Brain microvascular endothelial cell (primary cell): ENCODE measurements around the gene ANK3.

Experiments used
- DNase-seq: peaks from one replicate; pipeline ENCODE4 v3.0.0-alpha.2; 2020
- H3K27ac ChIP-seq: fragments of 250-450 bp; sonication (Bioruptor Pico); 2 replicates; pipeline ENCODE4 v1.5.1; 2020; ENCODE audit warnings: mild to moderate bottlenecking, moderate library complexity
- H3K27me3 ChIP-seq: fragments of 250-450 bp; sonication (Bioruptor Pico); replicated peaks from 2 replicates; pipeline ENCODE4 v1.5.1; 2020; ENCODE audit warnings: mild to moderate bottlenecking
- H3K36me3 ChIP-seq: fragments of 250-450 bp; sonication (Bioruptor Pico); replicated peaks from 2 replicates; pipeline ENCODE4 v1.5.1; 2020; ENCODE audit warnings: mild to moderate bottlenecking
- H3K4me3 ChIP-seq: 2 replicates; pipeline ENCODE4 v1.5.1; 2011; ENCODE audit warnings: low read depth, mild to moderate bottlenecking, control low read depth, low read length, moderate library complexity
- in situ Hi-C: cut with HindIII; loops from 2 replicates; pipeline ENCODE4 v1.10.0; 2017; ENCODE audit warnings: low sequenced_read_pairs, low pct_ligation_motif_present
- TF ChIP-seq, protein P1 (sequence below): IDR thresholded peaks from 2 replicates; pipeline ENCODE4 v1.5.1; 2011; ENCODE audit warnings: low read depth, mild to moderate bottlenecking, moderate library complexity, low read length, control low read depth, inconsistent platforms; ENCODE audit errors: missing control alignments

ANK3 gene

DNA sequence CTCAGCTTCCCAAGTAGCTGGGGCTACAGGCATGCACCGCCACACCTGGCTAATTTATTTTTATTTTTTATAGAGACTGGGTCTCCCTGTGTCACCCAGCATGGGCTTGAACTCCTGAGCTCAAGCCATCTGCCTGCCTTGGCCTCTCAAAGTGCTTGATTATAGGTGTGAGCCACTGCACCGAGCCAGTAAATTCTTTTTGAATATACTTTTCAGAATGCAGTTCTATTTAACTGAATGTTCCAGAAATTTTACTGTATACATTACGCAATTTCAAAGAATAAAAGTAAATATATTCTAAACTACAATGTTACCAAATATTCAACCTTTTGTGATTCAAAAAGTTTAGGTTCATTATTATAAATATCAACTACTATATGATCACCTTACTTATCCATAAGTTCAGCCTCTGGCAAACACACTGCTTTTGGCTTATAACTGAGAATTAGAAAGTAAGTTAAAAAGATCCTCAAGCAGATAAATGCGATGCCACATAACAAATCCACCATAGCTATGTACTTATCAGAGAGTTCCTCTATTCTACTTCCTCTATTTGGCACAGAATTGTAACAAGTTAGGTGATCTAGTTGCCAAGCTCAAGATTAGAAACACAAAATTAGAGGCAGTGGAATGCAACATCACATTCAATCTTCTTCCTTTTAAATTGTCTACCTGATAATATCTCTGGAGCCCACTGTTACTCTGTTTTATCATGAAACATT lies 118.2 kb downstream of the ANK3 start:
- no peak for DNase-seq
- in situ Hi-C loops: no loop called here
- TF ChIP-seq, protein P1, sequence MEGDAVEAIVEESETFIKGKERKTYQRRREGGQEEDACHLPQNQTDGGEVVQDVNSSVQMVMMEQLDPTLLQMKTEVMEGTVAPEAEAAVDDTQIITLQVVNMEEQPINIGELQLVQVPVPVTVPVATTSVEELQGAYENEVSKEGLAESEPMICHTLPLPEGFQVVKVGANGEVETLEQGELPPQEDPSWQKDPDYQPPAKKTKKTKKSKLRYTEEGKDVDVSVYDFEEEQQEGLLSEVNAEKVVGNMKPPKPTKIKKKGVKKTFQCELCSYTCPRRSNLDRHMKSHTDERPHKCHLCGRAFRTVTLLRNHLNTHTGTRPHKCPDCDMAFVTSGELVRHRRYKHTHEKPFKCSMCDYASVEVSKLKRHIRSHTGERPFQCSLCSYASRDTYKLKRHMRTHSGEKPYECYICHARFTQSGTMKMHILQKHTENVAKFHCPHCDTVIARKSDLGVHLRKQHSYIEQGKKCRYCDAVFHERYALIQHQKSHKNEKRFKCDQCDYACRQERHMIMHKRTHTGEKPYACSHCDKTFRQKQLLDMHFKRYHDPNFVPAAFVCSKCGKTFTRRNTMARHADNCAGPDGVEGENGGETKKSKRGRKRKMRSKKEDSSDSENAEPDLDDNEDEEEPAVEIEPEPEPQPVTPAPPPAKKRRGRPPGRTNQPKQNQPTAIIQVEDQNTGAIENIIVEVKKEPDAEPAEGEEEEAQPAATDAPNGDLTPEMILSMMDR: no peak

GRCh38 chr10:60270426-60270825 lies 119.2 kb downstream of the ANK3 start:
- TF ChIP-seq, protein P1: no peak
- Histone ChIP-seq H3K27me3 (no peaks in the 10 kb centered on the region), H3K36me3 (no peaks in the 10 kb centered on the region), H3K27ac (no peak overlapping the region), H3K4me3 (no peak overlapping the region)
- in situ Hi-C loops: no loop called here
- no peak for DNase-seq

More for the DNA sequence above, 118.2 kb downstream of the ANK3 start:
- H3K27me3 ChIP-seq: no peaks in the 10 kb centered on the region
- H3K36me3 ChIP-seq: no peaks in the 10 kb centered on the region
- H3K4me3 ChIP-seq: no peak overlapping the region
- H3K27ac ChIP-seq: no peak overlapping the region

DNA sequence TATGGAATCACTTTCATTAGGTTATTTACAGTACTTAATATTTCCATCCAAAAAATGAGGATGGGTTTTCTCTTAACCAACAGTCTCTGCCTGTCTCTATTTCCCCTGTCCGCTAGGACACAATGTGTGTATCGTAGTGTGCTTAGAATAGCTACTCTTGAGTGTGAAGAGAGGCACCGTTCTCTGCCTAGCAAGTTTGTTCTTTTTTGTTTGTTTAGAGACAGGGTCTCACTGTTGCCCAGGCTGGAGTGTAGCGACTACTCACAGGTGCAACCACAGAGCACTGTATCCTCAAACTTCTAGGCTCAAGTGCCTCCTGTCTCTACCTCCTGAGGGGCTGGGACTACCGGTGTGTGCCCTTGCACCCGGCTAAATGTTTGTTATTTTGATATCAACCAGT lies 121.9 kb downstream of the ANK3 start:
- Histone ChIP-seq H3K4me3 (no peak overlapping the region), H3K27ac (no peak overlapping the region), H3K27me3 (no peaks in the 10 kb centered on the region), H3K36me3 (peaks cover 2% of the 10 kb centered on the region)
- no peak for DNase-seq
- in situ Hi-C loops: no loop called here
- TF ChIP-seq, protein P1: no peak

DNA sequence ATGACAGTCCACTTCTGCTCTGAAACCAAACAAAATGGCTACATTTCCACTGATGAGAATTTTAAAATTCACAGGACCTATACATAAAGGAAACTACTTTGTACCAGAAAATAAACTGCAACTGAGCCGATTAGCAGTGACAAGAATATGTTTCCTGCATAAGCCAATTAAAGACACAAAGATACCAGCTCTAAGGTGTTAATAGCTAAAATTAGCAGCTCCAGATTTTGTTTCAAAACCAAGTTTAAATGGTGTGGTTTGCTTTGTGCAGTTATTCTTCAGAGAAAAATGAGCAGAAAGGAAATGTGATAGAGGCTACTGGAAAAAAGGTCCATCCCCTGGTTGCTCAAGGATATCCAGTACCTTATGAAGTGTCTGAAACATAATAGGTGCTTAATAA lies 123.2 kb downstream of the ANK3 start:
- Histone ChIP-seq H3K4me3 (no peak overlapping the region), H3K36me3 (peaks cover 2% of the 10 kb centered on the region), H3K27ac (no peak overlapping the region), H3K27me3 (no peaks in the 10 kb centered on the region)
- DNase-seq: no peak
- in situ Hi-C loops: no loop called here
- TF ChIP-seq, protein P1: no peak

DNA sequence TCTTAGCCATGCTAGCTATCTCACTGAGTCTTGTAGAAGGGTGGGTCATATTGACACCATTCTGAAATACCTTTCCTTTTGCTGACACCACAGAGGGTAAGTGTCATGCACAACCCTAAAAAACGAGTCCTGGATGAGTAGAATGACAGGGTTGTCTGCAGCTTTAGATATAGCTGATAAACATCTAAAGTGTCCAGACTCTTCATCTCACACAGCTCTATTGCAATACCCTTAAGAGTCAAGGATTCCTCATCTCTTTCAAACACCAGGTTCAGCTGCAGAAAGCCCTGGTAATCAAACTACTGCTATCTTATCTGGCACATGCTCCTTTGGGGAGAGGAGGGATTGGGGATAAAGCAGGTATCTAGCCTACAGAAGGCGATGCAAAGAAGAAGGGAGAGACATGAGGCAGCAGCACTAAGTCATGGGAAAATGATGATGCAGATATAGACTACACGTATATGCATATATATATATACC lies 127.0 kb downstream of the ANK3 start:
- Histone ChIP-seq H3K27ac (no peak overlapping the region), H3K4me3 (no peak overlapping the region), H3K36me3 (peaks cover 2% of the 10 kb centered on the region), H3K27me3 (no peaks in the 10 kb centered on the region)
- TF ChIP-seq, protein P1: no peak
- in situ Hi-C loops: no loop called here
- DNase-seq: no peak

- Histone ChIP-seq H3K27me3 (no peaks in the 10 kb centered on the region), H3K27ac (no peak overlapping the region), H3K36me3 (peaks cover 2% of the 10 kb centered on the region), H3K4me3 (no peak overlapping the region)
- no peak for DNase-seq
- in situ Hi-C loops: no loop called here
- TF ChIP-seq, protein P1: no peak
Measured at GRCh38 chr10:60260321-60260720, 129.4 kb downstream of the ANK3 start.
